Endodermal cell (in vitro differentiated cells): ENCODE results near the gene C17orf107. TPM values are rescaled to one million over a fixed set of nuclear protein-coding genes. Genes with fewer than 3 reads are reported as not detected.

Experiments
- DNase-seq: peaks from one replicate; pipeline ENCODE4 v3.0.0-alpha.2; 2017
- H3K27ac ChIP-seq: 2 replicates; pipeline ENCODE4 v1.5.1; 2013; ENCODE audit warnings: mild to moderate bottlenecking, low read depth, low read length, moderate library complexity
- H3K27me3 ChIP-seq: 2 replicates; pipeline ENCODE4 v1.6.1; 2013; ENCODE audit warnings: mild to moderate bottlenecking, low read length, moderate library complexity; ENCODE audit not compliant: insufficient read depth, control insufficient read depth, poor library complexity, severe bottlenecking
- H3K36me3 ChIP-seq: 2 replicates; pipeline ENCODE4 v1.7.0; 2013; ENCODE audit warnings: mild to moderate bottlenecking, low read length, moderate library complexity; ENCODE audit not compliant: control insufficient read depth, insufficient read depth
- H3K4me1 ChIP-seq: one replicate; pipeline ENCODE4 v1.7.0; 2013; ENCODE audit warnings: low read length; ENCODE audit not compliant: control insufficient read depth, insufficient read depth
- H3K4me3 ChIP-seq: 2 replicates; pipeline ENCODE4 v1.5.1; 2013; ENCODE audit warnings: mild to moderate bottlenecking, low read length, moderate library complexity
- H3K9ac ChIP-seq: 2 replicates; pipeline ENCODE4 v1.6.1; 2013; ENCODE audit warnings: mild to moderate bottlenecking, low read length, moderate library complexity; ENCODE audit not compliant: poor library complexity, severe bottlenecking; ENCODE audit errors: extremely low read depth
- H3K9me3 ChIP-seq: 2 replicates; pipeline ENCODE4 v1.6.1; 2013; ENCODE audit warnings: mild to moderate bottlenecking, low read length, moderate library complexity; ENCODE audit not compliant: control insufficient read depth
- H3K27ac Mint-ChIP-seq: 2 replicates; pipeline ENCODE4 v1.8.0; 2020; ENCODE audit warnings: mixed read lengths
- H3K27me3 Mint-ChIP-seq: 2 replicates; pipeline ENCODE4 v1.8.0; 2021; ENCODE audit warnings: mild to moderate bottlenecking, mixed read lengths; ENCODE audit not compliant: insufficient read depth
- H3K36me3 Mint-ChIP-seq: 2 replicates; pipeline ENCODE4 v1.8.0; 2020; ENCODE audit warnings: low read depth, mixed read lengths
- H3K4me1 Mint-ChIP-seq: 2 replicates; pipeline ENCODE4 v1.8.0; 2020; ENCODE audit warnings: mixed read lengths
- H3K4me3 Mint-ChIP-seq: 2 replicates; pipeline ENCODE4 v1.8.0; 2020; ENCODE audit warnings: mild to moderate bottlenecking, moderate library complexity, mixed read lengths
- H3K9me3 Mint-ChIP-seq: 2 replicates; pipeline ENCODE4 v1.8.0; 2020; ENCODE audit warnings: mild to moderate bottlenecking, mixed read lengths
- CTCF ChIP-seq: fragments of 200-600 bp; sonication (generic); conservative IDR thresholded peaks from 2 replicates; pipeline ENCODE4 v1.5.0; 2021; ENCODE audit warnings: antibody characterized with exemption, mild to moderate bottlenecking
- WGBS, 2 experiments: methylation state at CpG; one replicate each; pipeline versions ENCODE4 v1.1.5 to v1.1.7; 2013; ENCODE audit warnings: missing lambda C conversion rate in 2 of 2, mixed read lengths in 1 of 2; ENCODE audit not compliant: insufficient coverage in 1 of 2, insufficient read length in 1 of 2; 5-methylcytosine and 5-hydroxymethylcytosine counted together
- total RNA-seq, 2 donors: library from RNA; stranded (reverse); fragmentation: NEBNext Ultra II Directional in 1 of 2; extraction: Animal tissue kit (Norgen Biotek cat#: 25700) in 1 of 2; gene quantifications; 2 replicates in 1 of 2; 3 replicates in 1 of 2; pipeline ENCODE4 v1.2.1, GENCODE V29; 2021

Gene C17orf107
- total RNA-seq, 2 donors from 2014 or later = 0.82 to 4.8 TPM

DNA sequence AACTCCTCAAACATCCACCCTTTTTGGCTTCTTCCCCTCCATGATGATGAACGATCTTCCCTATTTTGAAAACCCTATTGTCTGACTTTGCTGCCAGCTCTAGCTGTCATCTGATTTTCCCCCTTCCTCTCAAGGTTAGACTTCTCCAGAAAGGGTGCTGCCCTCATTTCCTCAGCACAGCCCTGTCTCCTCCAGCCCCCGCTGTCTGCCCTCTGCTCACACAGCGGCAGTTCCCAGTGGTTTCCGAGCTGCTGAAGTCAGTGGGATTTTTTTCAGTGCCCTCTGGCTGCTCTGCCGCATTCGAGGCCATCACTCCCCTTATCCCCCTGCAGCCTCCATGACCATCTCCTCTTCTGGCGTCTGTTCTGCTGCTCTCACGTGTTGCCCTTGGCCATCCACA is 26.6 kb upstream of the C17orf107 start:
- Histone ChIP-seq H3K4me1 (no peaks in the 10 kb centered on the region), H3K36me3 (peaks cover 5% of the 10 kb centered on the region), H3K27me3 (no peaks in the 10 kb centered on the region), H3K9me3 (no peaks in the 10 kb centered on the region), H3K27ac (peak overlapping the region; percentile 53), H3K9ac (no peak overlapping the region), H3K4me3 (no peak overlapping the region)
- 68 to 80% methylated on average over 8 of the region's 8 CpGs for WGBS, 2 experiments
- DNase-seq = no peak
- peak overlapping the region; percentile 18 for H3K27ac Mint-ChIP-seq
- H3K9me3 Mint-ChIP-seq = no peaks in the 10 kb centered on the region
- H3K36me3 Mint-ChIP-seq = peaks cover 11% of the 10 kb centered on the region
- no peak for TF ChIP-seq CTCF
- no peaks in the 10 kb centered on the region for H3K27me3 Mint-ChIP-seq
- H3K4me1 Mint-ChIP-seq = no peaks in the 10 kb centered on the region
- no peak overlapping the region for H3K4me3 Mint-ChIP-seq

- WGBS, 2 experiments = 91 to 100% methylated on average over 2 to 4 of the region's 5 CpGs
- H3K27me3 ChIP-seq = no peaks in the 10 kb centered on the region
- no peaks in the 10 kb centered on the region for H3K36me3 ChIP-seq
- Mint-ChIP-seq H3K36me3 (peaks cover 12% of the 10 kb centered on the region), H3K4me3 (no peak overlapping the region), H3K27ac (no peak overlapping the region), H3K27me3 (no peaks in the 10 kb centered on the region), H3K4me1 (peaks cover 1% of the 10 kb centered on the region), H3K9me3 (no peaks in the 10 kb centered on the region)
- no peak overlapping the region for H3K4me3 ChIP-seq
- no peak overlapping the region for H3K9ac ChIP-seq
- no peak overlapping the region for H3K27ac ChIP-seq
- no peaks in the 10 kb centered on the region for H3K4me1 ChIP-seq
- H3K9me3 ChIP-seq = no peaks in the 10 kb centered on the region
- DNase-seq = no peak
- no peak for TF ChIP-seq CTCF
Measured at GRCh38 chr17:4877089-4877488, 22.2 kb upstream of the C17orf107 start.

DNA sequence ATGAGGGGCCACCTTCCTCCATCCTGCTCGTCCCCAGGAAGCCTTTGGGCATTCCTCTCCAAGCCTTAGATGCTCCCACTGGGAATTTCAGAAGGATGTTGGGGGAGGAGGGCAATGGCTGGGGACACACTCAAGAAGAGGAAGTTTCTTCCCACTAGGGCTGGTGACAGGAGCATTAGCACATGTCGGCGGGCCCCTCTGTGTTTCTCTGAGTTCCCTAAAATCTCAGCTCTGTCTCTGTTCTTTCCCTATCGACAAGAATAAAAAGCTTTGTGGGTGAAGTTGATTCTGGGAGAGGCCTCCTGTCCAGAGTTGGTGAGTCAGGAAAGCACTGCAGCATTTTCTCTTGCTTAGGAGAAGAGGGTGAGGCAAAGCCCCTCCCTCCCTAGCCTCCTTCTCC is 19.7 kb upstream of the C17orf107 start:
- Histone ChIP-seq H3K9ac (no peak overlapping the region), H3K9me3 (no peaks in the 10 kb centered on the region), H3K27me3 (no peaks in the 10 kb centered on the region), H3K27ac (no peak overlapping the region), H3K4me3 (no peak overlapping the region), H3K36me3 (no peaks in the 10 kb centered on the region), H3K4me1 (no peaks in the 10 kb centered on the region)
- Mint-ChIP-seq H3K27ac (no peak overlapping the region), H3K36me3 (peaks cover 18% of the 10 kb centered on the region), H3K27me3 (no peaks in the 10 kb centered on the region), H3K4me1 (peaks cover 1% of the 10 kb centered on the region), H3K4me3 (no peak overlapping the region), H3K9me3 (no peaks in the 10 kb centered on the region)
- no peak for DNase-seq
- whole genome bisulfite sequencing, 2 experiments = 87 to 100% methylated on average over 2 to 4 of the region's 4 CpGs
- no peak for TF ChIP-seq CTCF
